ENCODE results near the gene VPS13D. TPM values are rescaled to one million over a fixed set of nuclear protein-coding genes. Genes with fewer than 3 reads are reported as not detected.

The VPS13D gene
- total and polyA plus RNA-seq, 4 donors: 10.2 to 68.3 (median 12.6) TPM

GRCh38 chr1:12475101-12475500 lies 245.3 kb downstream of the VPS13D start:
- Histone ChIP-seq H3K9ac (ENCODE audit: low read depth in 1 of 2, low read length in 2 of 2) (no peak overlapping the region), H3K27me3 (ENCODE audit: control insufficient read depth in 4 of 4, insufficient read depth in 4 of 4, low read length in 3 of 4) (no peaks in the 10 kb centered on the region), H3K4me3 (ENCODE audit: low read depth in 1 of 3, low read length in 3 of 3) (no peak overlapping the region), H3K4me1 (ENCODE audit: control insufficient read depth in 4 of 4, insufficient read depth in 4 of 4, low read length in 3 of 4) (peaks cover 31 to 60% (median 50%) of the 10 kb centered on the region in 4 donors), H3K27ac (ENCODE audit: low read depth in 1 of 2, low read length in 2 of 2) (peak overlapping the region; percentile 69 to 85), H3K9me3 (ENCODE audit: control insufficient read depth in 4 of 4, low read length in 3 of 4) (no peaks in the 10 kb centered on the region), H3K36me3 (ENCODE audit: control insufficient read depth in 4 of 4, insufficient read depth in 3 of 4, low read depth in 1 of 4, low read length in 3 of 4) (no peaks in the 10 kb centered on the region)
- 68% methylated on average over 1 of the region's 1 CpG for WGBS
- no peak for TF ChIP-seq FOXA1 (IDR thresholded peaks at IDR 0.05)
- no peak for TF ChIP-seq CTCF (IDR thresholded peaks at IDR 0.05; ENCODE audit: low read depth, low read length, missing input control)
- TF ChIP-seq SP1 (IDR thresholded peaks at IDR 0.05): no peak
- no peak for TF ChIP-seq JUND (IDR thresholded peaks at IDR 0.05)
- DNase-seq (ENCODE audit: low spot score): no peak

GRCh38 chr1:12475530-12475934 lies 245.7 kb downstream of the VPS13D start:
- Histone ChIP-seq H3K36me3 (ENCODE audit: control insufficient read depth in 4 of 4, insufficient read depth in 3 of 4, low read depth in 1 of 4, low read length in 3 of 4) (no peaks in the 10 kb centered on the region), H3K9me3 (ENCODE audit: control insufficient read depth in 4 of 4, low read length in 3 of 4) (no peaks in the 10 kb centered on the region), H3K27me3 (ENCODE audit: control insufficient read depth in 4 of 4, insufficient read depth in 4 of 4, low read length in 3 of 4) (no peaks in the 10 kb centered on the region), H3K27ac (ENCODE audit: low read depth in 1 of 2, low read length in 2 of 2) (peak overlapping the region; percentile 69 to 85), H3K4me3 (ENCODE audit: low read depth in 1 of 3, low read length in 3 of 3) (no peak overlapping the region), H3K9ac (ENCODE audit: low read depth in 1 of 2, low read length in 2 of 2) (no peak overlapping the region), H3K4me1 (ENCODE audit: control insufficient read depth in 4 of 4, insufficient read depth in 4 of 4, low read length in 3 of 4) (peaks cover 31 to 56% (median 48%) of the 10 kb centered on the region in 4 donors)
- no peak for TF ChIP-seq ZBTB33 (IDR thresholded peaks at IDR 0.05)
- no peak for TF ChIP-seq HNF4G (IDR thresholded peaks at IDR 0.05)
- TF ChIP-seq TAF1 (conservative IDR thresholded peaks at IDR 0.05): no peak
- TF ChIP-seq FOXA1 (IDR thresholded peaks at IDR 0.05): no peak
- TF ChIP-seq JUND (IDR thresholded peaks at IDR 0.05): no peak
- no peak for TF ChIP-seq FOXA2 (IDR thresholded peaks at IDR 0.05)
- no peak for TF ChIP-seq YY1 (IDR thresholded peaks at IDR 0.05)
- DNase-seq (ENCODE audit: low spot score): no peak
- WGBS: 33% methylated on average over 3 of the region's 3 CpGs

GRCh38 chr1:12475947-12476346 lies 246.1 kb downstream of the VPS13D start:
- H3K9me3 ChIP-seq (ENCODE audit: control insufficient read depth in 4 of 4, low read length in 3 of 4): no peaks in the 10 kb centered on the region
- no peaks in the 10 kb centered on the region for H3K27me3 ChIP-seq (ENCODE audit: control insufficient read depth in 4 of 4, insufficient read depth in 4 of 4, low read length in 3 of 4)
- no peaks in the 10 kb centered on the region for H3K36me3 ChIP-seq (ENCODE audit: control insufficient read depth in 4 of 4, insufficient read depth in 3 of 4, low read depth in 1 of 4, low read length in 3 of 4)
- peak overlapping the region; percentile 69 to 85 for H3K27ac ChIP-seq (ENCODE audit: low read depth in 1 of 2, low read length in 2 of 2)
- H3K4me3 ChIP-seq (ENCODE audit: low read depth in 1 of 3, low read length in 3 of 3): no peak overlapping the region
- peaks cover 30 to 56% (median 48%) of the 10 kb centered on the region in 4 donors for H3K4me1 ChIP-seq (ENCODE audit: control insufficient read depth in 4 of 4, insufficient read depth in 4 of 4, low read length in 3 of 4)
- DNase-seq (ENCODE audit: low spot score): no peak
- 23% methylated on average over 2 of the region's 2 CpGs for WGBS
- no peak overlapping the region for H3K9ac ChIP-seq (ENCODE audit: low read depth in 1 of 2, low read length in 2 of 2)
- TF ChIP-seq YY1 (IDR thresholded peaks at IDR 0.05) (peak; percentile 89), JUND (IDR thresholded peaks at IDR 0.05) (peak in 1 of 2 donors; percentile 32), SP1 (IDR thresholded peaks at IDR 0.05) (peak; percentile 41), RAD21 (IDR thresholded peaks at IDR 0.05) (peak in 1 of 2 donors; percentile 29), ZBTB33 (IDR thresholded peaks at IDR 0.05) (no peak), MAX (IDR thresholded peaks at IDR 0.05) (peak; percentile 53), EGR1 (IDR thresholded peaks at IDR 0.05; ENCODE audit: low read depth in 2 of 2) (no peak), NR2F2 (IDR thresholded peaks at IDR 0.05) (no peak), ATF3 (IDR thresholded peaks at IDR 0.05) (no peak), RXRA (IDR thresholded peaks at IDR 0.05) (peak; percentile 73 to 82), FOXA2 (IDR thresholded peaks at IDR 0.05) (peak; percentile 70), HNF4A (conservative IDR thresholded peaks at IDR 0.05) (peak; percentile 52 to 57), FOXA1 (IDR thresholded peaks at IDR 0.05) (no peak), CTCF (IDR thresholded peaks at IDR 0.05; ENCODE audit: low read depth, low read length, missing input control) (no peak)

All from liver (tissue), 9 donors.